Keratinocyte (primary cell): ENCODE measurements around the gene GRK3. TPM values are rescaled to one million over a fixed set of nuclear protein-coding genes. Genes with fewer than 3 reads are reported as not detected.

ENCODE experiments used
- DNase-seq: peaks from one replicate; pipeline ENCODE4 v3.0.0-alpha.2; 2011; ENCODE audit warnings: low read depth, missing footprints, low spot score
- FAIRE-seq: peaks from 2 replicates; lab custom pipeline; 2011; peaks lifted over from hg19 to GRCh38; lab: Jason Lieb, UNC
- H2AFZ ChIP-seq: 2 replicates; pipeline ENCODE4 v1.6.0; 2012; ENCODE audit warnings: low read length, control low read depth, inconsistent platforms; ENCODE audit not compliant: control insufficient read depth
- H3K27ac ChIP-seq: 2 replicates; pipeline ENCODE4 v1.5.1; 2011; ENCODE audit warnings: low read length; ENCODE audit not compliant: control insufficient read depth, insufficient read depth
- H3K27me3 ChIP-seq: 3 replicates; pipeline ENCODE4 v1.6.0; 2011; ENCODE audit warnings: low read length; ENCODE audit not compliant: control insufficient read depth, insufficient read depth; ENCODE audit errors: extremely low read depth
- H3K36me3 ChIP-seq, 2 experiments: 2 replicates in 1 of 2; 3 replicates in 1 of 2; pipeline ENCODE4 v1.5.1; 2011; ENCODE audit warnings: low read length in 2 of 2, mild to moderate bottlenecking in 1 of 2; ENCODE audit not compliant: control insufficient read depth in 2 of 2, insufficient read depth in 2 of 2; ENCODE audit errors: extremely low read depth in 1 of 2
- H3K4me1 ChIP-seq: 3 replicates; pipeline ENCODE4 v1.5.1; 2011; ENCODE audit warnings: low read length; ENCODE audit not compliant: control insufficient read depth, insufficient read depth; ENCODE audit errors: extremely low read depth
- H3K4me2 ChIP-seq: 3 replicates; pipeline ENCODE4 v1.6.0; 2011; ENCODE audit warnings: low read depth, low read length; ENCODE audit not compliant: control insufficient read depth, insufficient read depth; ENCODE audit errors: extremely low read depth
- H3K4me3 ChIP-seq, 3 experiments: fragments of 200-600 bp in 1 of 3; sonication (generic) in 1 of 3; 2 replicates in 2 of 3; 3 replicates in 1 of 3; pipeline ENCODE4 v1.5.1; 2011 to 2016; ENCODE audit warnings: low read length in 3 of 3, mild to moderate bottlenecking in 3 of 3, control low read depth in 2 of 3, inconsistent platforms in 1 of 3, low read depth in 1 of 3, mixed read lengths in 1 of 3, mixed run types in 1 of 3, moderate library complexity in 1 of 3; ENCODE audit not compliant: control insufficient read depth in 2 of 3, insufficient read depth in 2 of 3; ENCODE audit errors: extremely low read depth in 1 of 3
- H3K79me2 ChIP-seq: 2 replicates; pipeline ENCODE4 v1.6.0; 2012; ENCODE audit warnings: low read length; ENCODE audit not compliant: control insufficient read depth, insufficient read depth
- H3K9ac ChIP-seq: 3 replicates; pipeline ENCODE4 v1.6.0; 2011; ENCODE audit warnings: low read length; ENCODE audit not compliant: control insufficient read depth, insufficient read depth; ENCODE audit errors: extremely low read depth
- H3K9me1 ChIP-seq: 3 replicates; pipeline ENCODE4 v1.6.0; 2011; ENCODE audit warnings: low read length; ENCODE audit not compliant: control insufficient read depth, insufficient read depth; ENCODE audit errors: extremely low read depth
- H3K9me3 ChIP-seq: 2 replicates; pipeline ENCODE4 v1.5.1; 2012; ENCODE audit warnings: low read depth, low read length; ENCODE audit not compliant: control insufficient read depth
- H4K20me1 ChIP-seq: 3 replicates; pipeline ENCODE4 v1.6.0; 2011; ENCODE audit warnings: low read length; ENCODE audit not compliant: control insufficient read depth, insufficient read depth; ENCODE audit errors: extremely low read depth
- EZH2 ChIP-seq: IDR thresholded peaks from one replicate; pipeline ENCODE4 v1.6.1; 2012; ENCODE audit warnings: inconsistent platforms, mild to moderate bottlenecking, low read length, moderate library complexity
- dilution Hi-C: fragments of 300-500 bp; cut with MboI; formaldehyde crosslinking; loops from one replicate; pipeline ENCODE4 v1.7.0; 2020; ENCODE audit warnings: low sequenced_read_pairs; ENCODE audit not compliant: extremely low pct_ligation_motif_present
- polyA plus RNA-seq, 5 experiments: library from polyadenylated mRNA; depleted of rRNA in 3 of 5; stranded (reverse) in 3 of 5; stranded (forward) in 1 of 5; unstranded in 1 of 5; fragments of >200 nt; gene quantifications; 1 replicate in 1 of 5; 2 replicates in 3 of 5; 3 replicates in 1 of 5; pipeline versions ENCODE4 v1.2.1 to v1.2.3, GENCODE V29; 2011 to 2012; ENCODE audit warnings: missing spikeins in 2 of 5, low read depth in 1 of 5, low replicate concordance in 1 of 5
- TF ChIP-seq, protein P1 (sequence below), 3 experiments: IDR thresholded peaks in 1 of 3; conservative IDR thresholded peaks in 1 of 3; optimal IDR thresholded peaks in 1 of 3; 2 replicates in 2 of 3; 3 replicates in 1 of 3; pipeline versions ENCODE3 to v1.5.1; 2011; ENCODE audit warnings: low read length in 3 of 3, mild to moderate bottlenecking in 3 of 3, moderate library complexity in 2 of 3, control low read depth in 1 of 3, inconsistent platforms in 1 of 3; ENCODE audit not compliant: insufficient read depth in 2 of 3; ENCODE audit errors: extremely low read depth in 1 of 3

Gene GRK3
- polyA plus RNA-seq, 1 donor (not counting 4 experiments of a cell fraction or from before 2014, with no cell fraction given) = 8.1 TPM

DNA sequence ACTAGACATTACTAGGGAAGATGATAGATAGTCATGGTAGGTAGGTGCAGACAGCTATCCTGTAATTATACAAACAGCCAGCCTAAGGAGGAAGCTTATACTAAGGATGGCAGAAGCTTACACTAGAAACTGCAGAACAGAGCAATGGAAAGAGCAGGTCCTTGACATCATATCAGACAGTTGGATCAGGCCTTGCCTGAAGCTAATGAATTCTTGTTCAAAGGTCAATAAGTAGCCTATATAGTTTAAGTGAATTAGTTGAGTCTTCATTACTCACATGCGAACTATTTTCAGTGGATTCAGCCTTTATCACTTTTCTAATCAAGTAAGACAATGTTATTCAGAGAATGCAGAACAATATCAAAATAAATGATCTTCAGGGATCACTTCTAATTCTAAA, 22.3 kb upstream of the GRK3 start:
- no peak for DNase-seq
- no peak for TF ChIP-seq EZH2
- TF ChIP-seq, protein P1, sequence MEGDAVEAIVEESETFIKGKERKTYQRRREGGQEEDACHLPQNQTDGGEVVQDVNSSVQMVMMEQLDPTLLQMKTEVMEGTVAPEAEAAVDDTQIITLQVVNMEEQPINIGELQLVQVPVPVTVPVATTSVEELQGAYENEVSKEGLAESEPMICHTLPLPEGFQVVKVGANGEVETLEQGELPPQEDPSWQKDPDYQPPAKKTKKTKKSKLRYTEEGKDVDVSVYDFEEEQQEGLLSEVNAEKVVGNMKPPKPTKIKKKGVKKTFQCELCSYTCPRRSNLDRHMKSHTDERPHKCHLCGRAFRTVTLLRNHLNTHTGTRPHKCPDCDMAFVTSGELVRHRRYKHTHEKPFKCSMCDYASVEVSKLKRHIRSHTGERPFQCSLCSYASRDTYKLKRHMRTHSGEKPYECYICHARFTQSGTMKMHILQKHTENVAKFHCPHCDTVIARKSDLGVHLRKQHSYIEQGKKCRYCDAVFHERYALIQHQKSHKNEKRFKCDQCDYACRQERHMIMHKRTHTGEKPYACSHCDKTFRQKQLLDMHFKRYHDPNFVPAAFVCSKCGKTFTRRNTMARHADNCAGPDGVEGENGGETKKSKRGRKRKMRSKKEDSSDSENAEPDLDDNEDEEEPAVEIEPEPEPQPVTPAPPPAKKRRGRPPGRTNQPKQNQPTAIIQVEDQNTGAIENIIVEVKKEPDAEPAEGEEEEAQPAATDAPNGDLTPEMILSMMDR (optimal IDR thresholded peaks at IDR 0.05 in 1 of 3, IDR thresholded peaks at IDR 0.05 in 1 of 3, conservative IDR thresholded peaks at IDR 0.05 in 1 of 3; ENCODE audit: extremely low read depth in 1 of 3, insufficient read depth in 2 of 3, low read length in 3 of 3) = no peak
- no peaks in the 10 kb centered on the region for H3K36me3 ChIP-seq
- no peaks in the 10 kb centered on the region for H3K27me3 ChIP-seq
- no peak overlapping the region for H2AFZ ChIP-seq
- no peaks in the 10 kb centered on the region for H3K9me1 ChIP-seq
- no peaks in the 10 kb centered on the region for H3K4me1 ChIP-seq
- H3K79me2 ChIP-seq = no peaks in the 10 kb centered on the region
- H3K9ac ChIP-seq = no peak overlapping the region
- H3K4me3 ChIP-seq = no peak overlapping the region
- no peak overlapping the region for H3K27ac ChIP-seq
- H4K20me1 ChIP-seq = no peaks in the 10 kb centered on the region
- H3K9me3 ChIP-seq = no peaks in the 10 kb centered on the region
- dilution Hi-C loops = no loop called here
- no peak overlapping the region for H3K4me2 ChIP-seq
- FAIRE-seq = no peak

- Histone ChIP-seq H3K4me2 (no peak overlapping the region), H3K9ac (no peak overlapping the region), H4K20me1 (no peaks in the 10 kb centered on the region), H3K27ac (no peak overlapping the region), H3K27me3 (no peaks in the 10 kb centered on the region), H2AFZ (no peak overlapping the region), H3K9me1 (no peaks in the 10 kb centered on the region), H3K36me3 (no peaks in the 10 kb centered on the region), H3K4me3 (no peak overlapping the region), H3K4me1 (no peaks in the 10 kb centered on the region), H3K9me3 (no peaks in the 10 kb centered on the region), H3K79me2 (no peaks in the 10 kb centered on the region)
- DNase-seq (no peak), FAIRE-seq (no peak)
- dilution Hi-C loops = no loop called here
- TF ChIP-seq, protein P1 (optimal IDR thresholded peaks at IDR 0.05 in 1 of 3, IDR thresholded peaks at IDR 0.05 in 1 of 3, conservative IDR thresholded peaks at IDR 0.05 in 1 of 3; ENCODE audit: extremely low read depth in 1 of 3, insufficient read depth in 2 of 3, low read length in 3 of 3) = no peak
- TF ChIP-seq EZH2 = no peak
These were observed 21.6 kb upstream of the GRK3 start for GRCh38 chr22:25542720-25543402.
